H9 (cell line): ENCODE data around the gene GLCCI1. TPM values are rescaled to one million over a fixed set of nuclear protein-coding genes. Genes with fewer than 3 reads are reported as not detected.

ENCODE experiments used
- DNase-seq: peaks from one replicate; pipeline ENCODE4 v3.0.0-alpha.2; 2017
- H2AFZ ChIP-seq: one replicate; pipeline ENCODE4 v1.6.1; 2013; ENCODE audit warnings: mild to moderate bottlenecking, low read length, control low read depth, moderate library complexity
- H2AK5ac ChIP-seq: 2 replicates; pipeline ENCODE4 v1.6.1; 2013; ENCODE audit warnings: low read length, control low read depth, mixed read lengths; ENCODE audit not compliant: insufficient read length
- H2BK120ac ChIP-seq: one replicate; pipeline ENCODE4 v1.6.1; 2013; ENCODE audit warnings: low read depth, mild to moderate bottlenecking, low read length, control low read depth, inconsistent platforms; ENCODE audit not compliant: poor library complexity, severe bottlenecking
- H2BK12ac ChIP-seq: 2 replicates; pipeline ENCODE4 v1.6.1; 2013; ENCODE audit warnings: low read length, control low read depth, mixed read lengths, low read depth; ENCODE audit not compliant: insufficient read length
- H2BK15ac ChIP-seq: 2 replicates; pipeline ENCODE4 v1.6.1; 2013; ENCODE audit warnings: low read depth, low read length, control low read depth
- H2BK20ac ChIP-seq: one replicate; pipeline ENCODE4 v1.6.1; 2013; ENCODE audit warnings: low read depth, mild to moderate bottlenecking, low read length, control low read depth, inconsistent platforms; ENCODE audit not compliant: poor library complexity, severe bottlenecking
- H2BK5ac ChIP-seq: 2 replicates; pipeline ENCODE4 v1.6.1; 2013; ENCODE audit warnings: low read length, control low read depth, mixed read lengths; ENCODE audit not compliant: insufficient read length
- H3K14ac ChIP-seq: 2 replicates; pipeline ENCODE4 v1.6.1; 2013; ENCODE audit warnings: low read length, control low read depth; ENCODE audit not compliant: insufficient read depth
- H3K18ac ChIP-seq: 2 replicates; pipeline ENCODE4 v1.6.1; 2013; ENCODE audit warnings: low read depth, mild to moderate bottlenecking, mixed read lengths, low read length, control low read depth; ENCODE audit not compliant: insufficient read length
- H3K23ac ChIP-seq: 2 replicates; pipeline ENCODE4 v1.6.1; 2013; ENCODE audit warnings: low read length, control low read depth, mixed read lengths, low read depth; ENCODE audit not compliant: insufficient read length
- H3K23me2 ChIP-seq: 2 replicates; pipeline ENCODE4 v1.6.1; 2013; ENCODE audit warnings: low read depth, mild to moderate bottlenecking, mixed read lengths, low read length, control low read depth; ENCODE audit not compliant: insufficient read length, poor library complexity, severe bottlenecking
- H3K27ac ChIP-seq: 2 replicates; pipeline ENCODE4 v1.5.1; 2013; ENCODE audit warnings: low read length, control low read depth, mixed read lengths, low read depth; ENCODE audit not compliant: insufficient read length
- H3K27me3 ChIP-seq: 2 replicates; pipeline ENCODE4 v1.6.1; 2013; ENCODE audit warnings: low read length, control low read depth, inconsistent platforms; ENCODE audit not compliant: insufficient read depth
- H3K4ac ChIP-seq: 2 replicates; pipeline ENCODE4 v1.6.1; 2013; ENCODE audit warnings: low read depth, mild to moderate bottlenecking, control low read depth, inconsistent platforms, low read length, moderate library complexity
- H3K4me1 ChIP-seq: 2 replicates; pipeline ENCODE4 v1.6.1; 2013; ENCODE audit warnings: low read length, control low read depth, inconsistent platforms; ENCODE audit not compliant: insufficient read depth
- H3K4me2 ChIP-seq: 2 replicates; pipeline ENCODE4 v1.6.1; 2013; ENCODE audit warnings: low read length, control low read depth, mixed read lengths; ENCODE audit not compliant: insufficient read length, insufficient read depth
- H3K56ac ChIP-seq: 2 replicates; pipeline ENCODE4 v1.6.1; 2013; ENCODE audit warnings: low read depth, mild to moderate bottlenecking, mixed read lengths, low read length, control low read depth; ENCODE audit not compliant: insufficient read length
- H3K79me1 ChIP-seq: 2 replicates; pipeline ENCODE4 v1.6.1; 2013; ENCODE audit warnings: low read depth, mild to moderate bottlenecking, moderate library complexity, low read length, control low read depth, inconsistent platforms; ENCODE audit not compliant: insufficient read depth, poor library complexity, severe bottlenecking
- H3K79me2 ChIP-seq: 2 replicates; pipeline ENCODE4 v1.6.1; 2013; ENCODE audit warnings: low read length, control low read depth, inconsistent platforms; ENCODE audit not compliant: insufficient read depth
- H3K9ac ChIP-seq: 2 replicates; pipeline ENCODE4 v1.6.1; 2013; ENCODE audit warnings: low read length, control low read depth, mixed read lengths; ENCODE audit not compliant: insufficient read length; ENCODE audit errors: extremely low read depth
- H3K9me3 ChIP-seq: one replicate; pipeline ENCODE4 v1.6.1; 2013; ENCODE audit warnings: low read depth, low read length, inconsistent platforms; ENCODE audit not compliant: control insufficient read depth
- H3T11ph ChIP-seq: one replicate; pipeline ENCODE4 v1.6.1; 2013; ENCODE audit warnings: mild to moderate bottlenecking, low read length, control low read depth, inconsistent platforms
- H4K20me1 ChIP-seq: one replicate; pipeline ENCODE4 v1.6.1; 2013; ENCODE audit not compliant: control insufficient read depth, insufficient read length, insufficient read depth
- H4K5ac ChIP-seq: 2 replicates; pipeline ENCODE4 v1.6.1; 2013; ENCODE audit warnings: low read depth, mild to moderate bottlenecking, mixed read lengths, low read length, control low read depth; ENCODE audit not compliant: insufficient read length
- H4K8ac ChIP-seq: replicated peaks from 2 replicates; pipeline ENCODE4 v1.6.1; 2013; ENCODE audit warnings: low read length, control low read depth, mixed read lengths, low read depth; ENCODE audit not compliant: insufficient read length
- H4K91ac ChIP-seq: 2 replicates; pipeline ENCODE4 v1.6.1; 2013; ENCODE audit warnings: low read depth, mild to moderate bottlenecking, moderate library complexity, mixed read lengths, low read length, control low read depth; ENCODE audit not compliant: insufficient read length
- H3K27ac Mint-ChIP-seq, 3 experiments: 2 replicates in 2 of 3; 3 replicates in 1 of 3; pipeline ENCODE4 v1.8.0; 2020 to 2021; ENCODE audit warnings: mixed read lengths in 3 of 3, mild to moderate bottlenecking in 1 of 3, moderate library complexity in 1 of 3
- H3K27me3 Mint-ChIP-seq: 2 replicates; pipeline ENCODE4 v1.8.0; 2021; ENCODE audit warnings: low read depth, mild to moderate bottlenecking, moderate library complexity, mixed read lengths
- H3K36me3 Mint-ChIP-seq, 3 experiments: 2 replicates in 2 of 3; 3 replicates in 1 of 3; pipeline ENCODE4 v1.8.0; 2020 to 2021; ENCODE audit warnings: low read depth in 3 of 3, mixed read lengths in 3 of 3; ENCODE audit not compliant: insufficient read depth in 1 of 3
- H3K4me1 Mint-ChIP-seq, 2 experiments: 2 replicates each; pipeline ENCODE4 v1.8.0; 2020; ENCODE audit warnings: mixed read lengths in 2 of 2
- H3K4me3 Mint-ChIP-seq, 2 experiments: 2 replicates in 1 of 2; 3 replicates in 1 of 2; pipeline ENCODE4 v1.8.0; 2020 to 2021; ENCODE audit warnings: mild to moderate bottlenecking in 2 of 2, mixed read lengths in 2 of 2, moderate library complexity in 1 of 2
- H3K9me3 Mint-ChIP-seq, 2 experiments: 2 replicates in 1 of 2; 3 replicates in 1 of 2; pipeline ENCODE4 v1.8.0; 2020; ENCODE audit warnings: mild to moderate bottlenecking in 2 of 2, mixed read lengths in 2 of 2, moderate library complexity in 1 of 2
- CTCF ChIP-seq: fragments of 200-600 bp; sonication (generic); conservative IDR thresholded peaks from 3 replicates; pipeline ENCODE4 v1.8.0; 2021; ENCODE audit warnings: antibody characterized with exemption, mild to moderate bottlenecking
- WGBS: extraction: QIAGEN DNeasy Blood & Tissue Kit; methylation state at CpG from one replicate; pipeline ENCODE4 v1.1.7; 2013; ENCODE audit warnings: missing lambda C conversion rate, low lambda C conversion rate, mixed read lengths; ENCODE audit not compliant: insufficient read length; ENCODE audit errors: extremely low coverage; 5-methylcytosine and 5-hydroxymethylcytosine counted together
- total RNA-seq: library from RNA; stranded (reverse); gene quantifications from 2 replicates; pipeline ENCODE4 v1.2.1, GENCODE V29; 2021

GLCCI1 gene
- total RNA-seq, 1 experiment from 2014 or later, result 19.1 TPM

GRCh38 chr7:7919449-7919945 lies 49.1 kb upstream of the GLCCI1 start:
- Histone ChIP-seq H4K91ac (no peak overlapping the region), H2BK120ac (no peak overlapping the region), H3T11ph (no peak overlapping the region), H4K5ac (no peak overlapping the region), H4K8ac (no peak overlapping the region), H3K9me3 (no peaks in the 10 kb centered on the region), H3K18ac (no peak overlapping the region), H3K4ac (no peak overlapping the region), H3K79me2 (no peaks in the 10 kb centered on the region), H3K23me2 (no peaks in the 10 kb centered on the region), H2AFZ (no peak overlapping the region), H3K14ac (no peak overlapping the region), H2BK20ac (no peak overlapping the region), H2BK12ac (no peak overlapping the region), H3K23ac (no peak overlapping the region), H3K4me2 (no peak overlapping the region), H3K27ac (no peak overlapping the region), H3K4me1 (peaks cover 5% of the 10 kb centered on the region), H4K20me1 (no peaks in the 10 kb centered on the region), H2BK15ac (no peak overlapping the region), H3K27me3 (no peaks in the 10 kb centered on the region), H2BK5ac (no peak overlapping the region), H3K9ac (no peak overlapping the region), H3K79me1 (no peaks in the 10 kb centered on the region), H2AK5ac (no peak overlapping the region), H3K56ac (no peak overlapping the region)
- no CpG with 5 or more reads among the region's 2 CpGs for WGBS
- DNase-seq, result no peak
- Mint-ChIP-seq H3K27me3 (no peaks in the 10 kb centered on the region), H3K9me3 (no peaks in the 10 kb centered on the region), H3K27ac (peak overlapping the region in 1 of 3 experiments; percentile 27; a peak in 1 of 7 replicates), H3K36me3 (no peaks in the 10 kb centered on the region), H3K4me3 (no peak overlapping the region), H3K4me1 (peaks cover 53 to 66% of the 10 kb centered on the region in 2 experiments)
- TF ChIP-seq CTCF, result no peak
